IPS-11a (cell line): ENCODE data around the gene GNG7.
"Not testable (repeated sequence)": the region's sequence is repeated elsewhere in the genome, so short reads cannot be mapped to it uniquely, and the experiment has no call there.

Experiments
- H3K4me3 ChIP-seq: one replicate; pipeline ENCODE4 v1.5.1; 2013; ENCODE audit warnings: low read depth, low read length, control low read depth

The GNG7 gene

GRCh38 chr19:2542341-2543069 is 160.0 kb downstream of the GNG7 start:
- no peak overlapping the region for H3K4me3 ChIP-seq

- H3K4me3 ChIP-seq = no peak overlapping the region
Observed at GRCh38 chr19:2540646-2541454, 161.6 kb downstream of the GNG7 start.

GRCh38 chr19:2540251-2540645 is 162.2 kb downstream of the GNG7 start:
- H3K4me3 ChIP-seq = no peak overlapping the region

- no peak overlapping the region for H3K4me3 ChIP-seq
Observed at GRCh38 chr19:2538096-2538757, 164.3 kb downstream of the GNG7 start.

GRCh38 chr19:2537584-2537983 is 164.9 kb downstream of the GNG7 start:
- not testable (repeated sequence) for H3K4me3 ChIP-seq

- no peak overlapping the region for H3K4me3 ChIP-seq
Observed at GRCh38 chr19:2536461-2536860, 166.0 kb downstream of the GNG7 start.

GRCh38 chr19:2534423-2535013 is 168.0 kb downstream of the GNG7 start:
- no peak overlapping the region for H3K4me3 ChIP-seq

GRCh38 chr19:2533686-2534422 is 168.6 kb downstream of the GNG7 start:
- no peak overlapping the region for H3K4me3 ChIP-seq

GRCh38 chr19:2533072-2533425 is 169.4 kb downstream of the GNG7 start:
- H3K4me3 ChIP-seq = no peak overlapping the region

GRCh38 chr19:2532252-2533071 is 170.0 kb downstream of the GNG7 start:
- no peak overlapping the region for H3K4me3 ChIP-seq

- H3K4me3 ChIP-seq = not testable (repeated sequence)
Observed at GRCh38 chr19:2529942-2530341, 172.6 kb downstream of the GNG7 start.

- no peak overlapping the region for H3K4me3 ChIP-seq
Observed at GRCh38 chr19:2529473-2529918, 173.0 kb downstream of the GNG7 start.

- H3K4me3 ChIP-seq = no peak overlapping the region
Observed at GRCh38 chr19:2528675-2529101, 173.8 kb downstream of the GNG7 start.

GRCh38 chr19:2527686-2528085 is 174.8 kb downstream of the GNG7 start:
- H3K4me3 ChIP-seq = no peak overlapping the region

GRCh38 chr19:2527171-2527570 is 175.3 kb downstream of the GNG7 start:
- no peak overlapping the region for H3K4me3 ChIP-seq

- no peak overlapping the region for H3K4me3 ChIP-seq
Observed at GRCh38 chr19:2524840-2525723, 177.4 kb downstream of the GNG7 start.

- no peak overlapping the region for H3K4me3 ChIP-seq
Observed at GRCh38 chr19:2524361-2524839, 178.1 kb downstream of the GNG7 start.

GRCh38 chr19:2523630-2524311 is 178.7 kb downstream of the GNG7 start:
- H3K4me3 ChIP-seq = no peak overlapping the region
